Adrenal gland (tissue), 5 donors: Measurements from ENCODE around the gene DYNLT2.

Experiments
- CTCF ChIP-seq, 6 experiments: fragments of 450-650 bp in 4 of 6; fragments of 200-600 bp in 2 of 6; sonication (generic) in 1 of 6; IDR thresholded peaks; 1 replicate in 5 of 6; 2 replicates in 1 of 6; pipeline versions ENCODE4 v1.5.1 to v1.8.0; 2016 to 2021; ENCODE audit warnings: antibody characterized with exemption in 6 of 6, mild to moderate bottlenecking in 2 of 6, moderate library complexity in 1 of 6
- POLR2A ChIP-seq, 2 donors: fragments of 450-650 bp; IDR thresholded peaks; one replicate each; pipeline ENCODE4 v1.6.1; 2017; ENCODE audit warnings: antibody characterized with exemption in 2 of 2, mild to moderate bottlenecking in 2 of 2, moderate library complexity in 1 of 2
- donor health status: DM: no; HTN: no; CAD: no.

DNA sequence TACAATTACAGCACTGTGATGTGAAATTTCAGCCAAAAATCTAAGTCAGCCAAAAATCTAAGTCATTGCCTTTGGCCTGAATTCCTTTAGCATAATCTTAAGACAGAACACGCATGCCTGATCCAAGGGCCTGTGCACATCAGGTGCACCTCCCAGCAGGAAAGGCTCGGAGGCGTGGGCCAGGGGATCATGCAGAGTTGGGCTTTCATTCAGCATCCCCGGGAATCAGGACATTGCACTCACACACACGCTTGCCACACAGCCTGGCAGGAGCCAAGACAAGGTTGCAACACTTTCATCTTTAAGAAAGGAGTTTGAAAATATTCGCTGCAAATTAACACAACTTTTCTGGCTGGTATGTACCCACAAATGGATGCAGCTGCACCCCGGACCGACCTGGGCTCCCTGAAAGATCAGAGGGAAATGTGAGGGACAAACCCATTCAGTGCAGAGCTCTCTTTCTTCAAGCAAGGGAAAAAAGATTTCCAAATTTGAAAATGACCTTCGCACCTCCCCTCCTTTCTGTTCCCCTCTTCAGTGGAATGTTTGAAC is 48.8 kb upstream of the DYNLT2 start:
- TF ChIP-seq CTCF (IDR thresholded peaks at IDR 0.05): no peak
- TF ChIP-seq POLR2A (IDR thresholded peaks at IDR 0.05): no peak
